ENCODE data around the gene GREM2. TPM values are rescaled to one million over a fixed set of nuclear protein-coding genes. Genes with fewer than 3 reads are reported as not detected.

The GREM2 gene
- total RNA-seq, 1 experiment from 2014 or later: not detected

DNA sequence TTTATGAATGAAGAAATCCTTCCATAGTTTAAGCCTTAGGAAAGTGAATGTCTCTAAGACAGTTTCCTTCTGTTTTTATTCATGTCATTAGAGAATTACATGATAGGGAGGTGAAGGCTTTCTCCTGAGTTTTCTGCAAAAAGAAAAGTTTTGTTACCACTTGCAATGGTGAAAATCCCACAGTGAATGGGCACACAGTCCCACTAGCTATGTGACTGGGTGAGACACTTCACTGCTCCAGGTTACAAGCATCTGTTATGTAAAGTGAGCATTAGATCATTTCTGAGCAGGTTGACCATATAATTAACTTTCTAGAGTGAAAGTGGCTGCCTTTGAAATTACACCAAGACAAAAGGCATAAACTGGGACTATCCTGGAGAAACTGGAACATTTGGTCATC is 38.9 kb upstream of the GREM2 start:
- H3K27ac Mint-ChIP-seq: no peak overlapping the region

More for the DNA sequence above, 38.9 kb upstream of the GREM2 start:
- Histone ChIP-seq H3K27ac (ENCODE audit: insufficient read length, low read depth, low read length) (no peak overlapping the region), H2BK120ac (ENCODE audit: low read depth, low read length, poor library complexity, severe bottlenecking) (no peak overlapping the region), H3K9me3 (ENCODE audit: control insufficient read depth, low read depth, low read length) (no peaks in the 10 kb centered on the region), H3K79me2 (ENCODE audit: insufficient read depth, low read length) (no peaks in the 10 kb centered on the region), H2AK5ac (ENCODE audit: insufficient read length, low read length) (no peak overlapping the region), H4K91ac (ENCODE audit: insufficient read length, low read depth, low read length) (no peak overlapping the region), H3K79me1 (ENCODE audit: insufficient read depth, low read depth, low read length, poor library complexity, severe bottlenecking) (no peaks in the 10 kb centered on the region), H4K8ac (replicated peaks; ENCODE audit: insufficient read length, low read depth, low read length) (no peak overlapping the region), H3K4ac (ENCODE audit: low read depth, low read length) (no peak overlapping the region), H3K9ac (ENCODE audit: extremely low read depth, insufficient read length, low read length) (no peak overlapping the region), H4K20me1 (ENCODE audit: control insufficient read depth, insufficient read depth, insufficient read length) (no peaks in the 10 kb centered on the region), H3K4me1 (ENCODE audit: insufficient read depth, low read length) (no peaks in the 10 kb centered on the region), H2AFZ (ENCODE audit: low read length) (no peak overlapping the region), H3T11ph (ENCODE audit: low read length) (no peak overlapping the region), H3K14ac (ENCODE audit: insufficient read depth, low read length) (no peak overlapping the region), H2BK5ac (ENCODE audit: insufficient read length, low read length) (no peak overlapping the region), H3K27me3 (ENCODE audit: insufficient read depth, low read length) (no peaks in the 10 kb centered on the region; the same call in 1 of the 2 replicates), H2BK12ac (ENCODE audit: insufficient read length, low read depth, low read length) (no peak overlapping the region), H3K18ac (ENCODE audit: insufficient read length, low read depth, low read length) (no peak overlapping the region), H2BK20ac (ENCODE audit: low read depth, low read length, poor library complexity, severe bottlenecking) (no peak overlapping the region), H3K23ac (ENCODE audit: insufficient read length, low read depth, low read length) (no peak overlapping the region), H4K5ac (ENCODE audit: insufficient read length, low read depth, low read length) (no peak overlapping the region), H2BK15ac (ENCODE audit: low read depth, low read length) (no peak overlapping the region), H3K56ac (ENCODE audit: insufficient read length, low read depth, low read length) (no peak overlapping the region), H3K23me2 (ENCODE audit: insufficient read length, low read depth, low read length, poor library complexity, severe bottlenecking) (no peaks in the 10 kb centered on the region), H3K4me2 (ENCODE audit: insufficient read depth, insufficient read length, low read length) (no peak overlapping the region)
- no peaks in the 10 kb centered on the region for H3K27me3 Mint-ChIP-seq (ENCODE audit: low read depth)
- H3K4me3 Mint-ChIP-seq: no peak overlapping the region
- H3K36me3 Mint-ChIP-seq (ENCODE audit: insufficient read depth in 1 of 3, low read depth in 3 of 3): no peaks in the 10 kb centered on the region; a peak in 1 of 7 replicates
- DNase-seq: no peak
- H3K4me1 Mint-ChIP-seq: no peaks in the 10 kb centered on the region
- H3K9me3 Mint-ChIP-seq: no peaks in the 10 kb centered on the region
- TF ChIP-seq, protein P1, sequence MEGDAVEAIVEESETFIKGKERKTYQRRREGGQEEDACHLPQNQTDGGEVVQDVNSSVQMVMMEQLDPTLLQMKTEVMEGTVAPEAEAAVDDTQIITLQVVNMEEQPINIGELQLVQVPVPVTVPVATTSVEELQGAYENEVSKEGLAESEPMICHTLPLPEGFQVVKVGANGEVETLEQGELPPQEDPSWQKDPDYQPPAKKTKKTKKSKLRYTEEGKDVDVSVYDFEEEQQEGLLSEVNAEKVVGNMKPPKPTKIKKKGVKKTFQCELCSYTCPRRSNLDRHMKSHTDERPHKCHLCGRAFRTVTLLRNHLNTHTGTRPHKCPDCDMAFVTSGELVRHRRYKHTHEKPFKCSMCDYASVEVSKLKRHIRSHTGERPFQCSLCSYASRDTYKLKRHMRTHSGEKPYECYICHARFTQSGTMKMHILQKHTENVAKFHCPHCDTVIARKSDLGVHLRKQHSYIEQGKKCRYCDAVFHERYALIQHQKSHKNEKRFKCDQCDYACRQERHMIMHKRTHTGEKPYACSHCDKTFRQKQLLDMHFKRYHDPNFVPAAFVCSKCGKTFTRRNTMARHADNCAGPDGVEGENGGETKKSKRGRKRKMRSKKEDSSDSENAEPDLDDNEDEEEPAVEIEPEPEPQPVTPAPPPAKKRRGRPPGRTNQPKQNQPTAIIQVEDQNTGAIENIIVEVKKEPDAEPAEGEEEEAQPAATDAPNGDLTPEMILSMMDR (conservative IDR thresholded peaks at IDR 0.05): no peak
